HG03103 (cell line): ENCODE measurements around the gene BCAS1.

Source experiments
- ATAC-seq: cut with Tn5 transposase; IDR thresholded peaks from one replicate; pipeline ENCODE4 v1.9.1; 2021; ENCODE audit warnings: low read depth; ENCODE audit not compliant: unreplicated experiment

BCAS1 gene

DNA sequence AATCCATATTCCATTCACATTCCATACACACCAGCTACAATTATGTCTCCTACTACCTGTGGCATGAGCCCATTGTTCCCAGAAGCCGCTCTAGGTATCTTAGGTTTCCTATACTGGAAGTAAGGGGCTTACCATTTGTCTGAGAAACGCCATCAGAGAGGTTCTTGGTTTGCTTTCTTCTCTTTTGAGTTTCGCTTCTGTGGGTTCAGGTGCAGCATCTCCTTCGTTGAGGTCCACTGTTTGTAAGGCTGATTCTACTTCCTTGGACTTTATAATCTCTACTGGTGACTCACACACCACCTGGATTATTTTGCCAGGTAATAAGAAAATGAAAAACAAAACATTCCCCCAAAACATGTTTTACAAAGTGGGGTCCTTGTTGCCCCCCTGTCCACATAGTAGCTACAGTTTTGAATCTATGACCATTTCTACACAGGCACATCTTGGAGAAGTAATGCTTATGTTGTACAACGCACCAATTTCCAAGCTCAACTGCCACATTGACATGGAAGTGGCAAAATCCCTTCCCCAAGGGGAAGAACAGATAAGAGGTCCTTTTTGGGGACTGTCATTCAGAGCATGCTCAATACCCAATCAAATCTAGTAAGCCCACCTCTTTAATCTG lies 103.5 kb downstream of the BCAS1 start:
- no peak for ATAC-seq

DNA sequence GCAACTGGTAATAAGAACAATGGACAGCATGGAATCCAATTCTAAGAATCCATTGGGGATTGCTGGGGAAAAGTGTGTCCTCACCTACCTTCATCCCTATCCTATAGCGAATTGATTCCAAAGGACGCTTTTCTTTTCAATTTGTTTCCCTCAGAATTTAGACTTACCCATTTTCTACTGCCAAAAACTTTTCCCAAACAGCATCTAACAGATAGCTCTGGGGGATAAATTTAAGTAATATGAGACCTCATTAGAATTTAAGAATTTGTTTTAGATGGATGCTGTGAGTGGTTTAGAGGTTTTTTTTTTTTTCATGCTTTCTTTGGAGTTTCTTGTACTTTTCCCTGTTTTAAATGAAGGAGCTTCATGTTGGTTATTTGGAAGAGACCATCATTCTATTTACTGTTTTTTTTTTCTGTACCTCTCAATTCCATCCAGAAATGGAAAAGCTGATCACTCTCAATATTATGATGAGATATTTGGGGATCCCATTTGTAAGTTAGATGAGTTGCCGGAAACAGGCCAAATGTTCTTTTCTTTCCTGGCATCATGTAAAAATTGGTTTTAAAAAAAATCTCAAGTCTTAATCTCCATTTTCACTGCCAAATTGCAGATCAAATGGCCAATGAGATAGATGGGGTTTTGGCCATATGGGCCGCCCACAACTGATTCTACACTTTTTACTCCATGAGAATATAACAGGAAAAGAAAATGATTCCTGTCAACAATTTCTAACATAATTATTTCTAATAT lies 105.7 kb downstream of the BCAS1 start:
- ATAC-seq = no peak

- no peak for ATAC-seq
These were observed 106.3 kb downstream of the BCAS1 start for GRCh38 chr20:53964067-53964466.

GRCh38 chr20:53963635-53964034 lies 106.8 kb downstream of the BCAS1 start:
- no peak for ATAC-seq

DNA sequence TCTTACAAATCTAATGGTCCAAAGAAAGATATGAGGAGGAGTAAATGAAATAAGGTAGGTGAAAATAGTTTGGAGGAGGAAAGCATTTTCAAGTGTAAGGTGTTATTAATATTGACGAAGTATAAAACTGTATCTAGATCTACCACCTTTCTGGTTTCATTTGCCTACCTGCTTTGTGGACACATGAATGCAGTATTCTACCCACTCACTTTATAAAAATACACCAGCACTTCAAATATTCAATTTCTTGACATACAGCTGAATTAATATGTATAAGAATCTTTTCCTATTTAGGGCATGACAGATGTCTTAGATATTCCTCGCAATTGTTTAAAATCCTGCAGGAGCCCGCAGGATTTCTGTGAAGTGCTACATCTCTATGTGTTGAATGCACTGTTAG lies 108.0 kb downstream of the BCAS1 start:
- no peak for ATAC-seq

DNA sequence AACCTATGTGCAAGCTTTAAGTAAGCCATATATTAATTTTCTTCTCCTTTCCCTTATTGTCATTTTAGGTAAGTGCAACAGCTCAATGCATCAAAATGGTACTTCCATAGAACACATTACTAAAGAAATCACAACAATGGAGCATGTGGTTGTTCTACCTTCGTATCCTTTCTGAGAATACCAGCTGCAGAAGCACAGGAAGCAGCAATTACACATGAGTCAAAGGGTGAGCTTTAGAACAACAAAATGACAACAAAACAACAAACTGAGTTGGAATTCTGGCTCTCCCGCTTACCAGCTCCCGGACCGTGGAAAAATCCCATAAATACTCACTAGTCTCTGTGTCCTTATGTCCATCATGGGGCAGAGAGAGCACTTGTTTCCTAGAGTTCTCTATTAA lies 108.9 kb downstream of the BCAS1 start:
- ATAC-seq = no peak

DNA sequence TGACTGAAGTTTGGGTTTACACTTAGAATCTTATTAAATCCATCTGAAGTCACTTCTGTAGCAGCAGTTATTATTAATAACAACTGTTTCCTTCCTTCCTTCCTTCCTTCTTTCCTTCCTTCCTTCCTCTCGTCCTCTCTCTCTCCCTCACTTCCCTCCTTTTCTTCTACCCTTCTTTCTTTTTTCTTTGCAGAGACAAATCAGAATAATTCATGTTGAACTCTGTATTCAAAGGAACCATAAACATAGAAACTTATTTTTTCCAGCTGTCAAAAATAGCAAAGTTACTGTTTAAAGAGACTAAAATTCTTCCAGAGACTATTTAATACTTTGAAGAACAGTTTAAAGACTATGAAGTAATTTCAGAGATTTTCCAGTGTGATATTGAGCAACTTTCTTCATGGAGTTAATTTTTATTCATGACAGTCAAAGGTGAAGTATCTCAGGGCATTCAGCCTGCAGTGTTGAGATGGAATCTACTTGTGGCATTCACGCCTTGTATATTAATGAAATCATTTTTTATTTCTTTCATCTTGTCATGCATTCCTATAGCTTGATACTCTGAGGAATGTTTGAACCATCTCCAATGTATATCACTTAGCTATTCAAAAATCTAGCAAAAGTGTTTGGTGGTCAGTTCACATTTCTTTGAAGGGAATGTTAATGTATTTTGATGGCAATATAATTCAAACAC lies 109.7 kb downstream of the BCAS1 start:
- no peak for ATAC-seq

DNA sequence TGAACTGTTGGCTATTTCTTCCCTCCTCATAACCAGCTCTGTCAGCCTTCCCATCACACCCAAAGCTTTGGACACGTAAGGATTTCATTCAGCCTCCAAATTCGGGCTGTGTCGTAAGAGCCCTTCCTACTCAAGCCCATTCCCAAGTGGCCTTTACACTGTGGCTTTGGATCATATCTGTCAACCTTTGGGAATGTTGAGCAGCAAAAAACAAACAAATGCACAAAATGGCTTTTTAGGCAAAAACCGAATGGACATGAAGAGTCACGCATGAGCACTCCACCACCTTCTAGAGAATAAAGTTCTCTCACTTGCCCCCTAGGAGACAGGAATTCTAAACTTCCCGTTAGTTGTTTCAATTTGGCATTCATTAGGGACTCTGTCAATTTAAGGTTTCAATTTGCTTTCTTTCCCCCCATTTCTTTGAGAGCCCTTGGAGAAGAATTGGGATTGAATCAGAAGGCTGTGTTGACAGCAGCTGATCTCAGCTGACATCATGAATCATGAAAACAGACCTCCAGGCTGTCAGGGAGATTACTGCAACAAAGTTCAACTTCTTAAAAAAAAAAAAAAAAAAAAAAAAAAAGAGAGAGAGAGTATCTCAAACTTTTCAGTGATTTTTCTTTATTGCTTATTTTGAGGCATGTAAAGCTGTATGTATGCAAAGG lies 110.3 kb downstream of the BCAS1 start:
- no peak for ATAC-seq

DNA sequence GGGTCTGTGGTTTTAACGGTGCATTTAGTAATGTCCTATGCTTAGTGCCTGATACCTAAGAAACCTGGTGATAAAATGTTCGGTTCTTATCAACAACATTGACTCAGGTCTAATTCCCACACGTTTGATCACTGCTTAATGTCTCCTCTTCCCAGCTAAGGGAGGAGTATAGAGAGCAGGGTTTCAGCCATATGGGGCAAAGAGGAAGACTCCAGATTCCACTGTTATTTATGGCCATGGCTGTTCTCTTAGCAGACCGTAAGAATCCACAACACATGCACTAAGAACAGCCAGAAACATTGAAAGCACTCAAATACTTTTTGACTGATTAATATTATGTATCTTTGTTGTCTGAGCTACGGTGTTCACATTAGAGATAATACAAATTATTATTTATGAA lies 112.1 kb downstream of the BCAS1 start:
- no peak for ATAC-seq

DNA sequence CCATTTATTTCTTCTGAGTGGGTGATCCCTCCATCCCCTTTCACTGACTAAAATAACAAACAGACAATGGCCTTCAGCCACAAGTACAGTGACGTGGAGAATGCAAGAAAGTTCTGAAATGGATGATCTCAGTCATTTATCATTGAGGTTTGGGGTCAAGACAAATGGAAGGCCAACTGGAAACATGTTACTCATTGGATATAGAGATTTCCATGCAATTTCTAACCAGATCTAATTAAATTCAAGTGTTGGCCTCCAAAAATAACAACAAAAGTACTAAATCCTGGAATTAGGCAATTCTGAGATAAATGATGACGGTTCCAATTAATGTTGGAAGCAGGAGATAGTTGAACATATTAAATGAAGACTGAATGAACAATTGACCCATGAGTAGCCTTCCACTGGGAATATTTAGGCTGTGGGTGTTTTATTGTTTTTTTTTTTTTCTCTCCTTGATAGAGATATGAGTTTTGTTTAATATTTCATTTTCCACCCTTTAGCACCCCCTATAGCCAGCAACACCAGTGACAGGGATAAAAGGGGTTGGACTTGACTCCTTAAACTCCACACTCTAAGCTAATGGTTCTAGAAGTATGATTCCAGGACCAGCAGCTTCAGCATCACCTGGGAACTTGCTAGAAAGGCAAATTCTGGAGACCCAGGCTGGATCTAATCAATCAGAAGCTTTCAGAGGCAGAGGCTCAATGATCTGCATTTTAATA lies 112.8 kb downstream of the BCAS1 start:
- ATAC-seq = no peak

DNA sequence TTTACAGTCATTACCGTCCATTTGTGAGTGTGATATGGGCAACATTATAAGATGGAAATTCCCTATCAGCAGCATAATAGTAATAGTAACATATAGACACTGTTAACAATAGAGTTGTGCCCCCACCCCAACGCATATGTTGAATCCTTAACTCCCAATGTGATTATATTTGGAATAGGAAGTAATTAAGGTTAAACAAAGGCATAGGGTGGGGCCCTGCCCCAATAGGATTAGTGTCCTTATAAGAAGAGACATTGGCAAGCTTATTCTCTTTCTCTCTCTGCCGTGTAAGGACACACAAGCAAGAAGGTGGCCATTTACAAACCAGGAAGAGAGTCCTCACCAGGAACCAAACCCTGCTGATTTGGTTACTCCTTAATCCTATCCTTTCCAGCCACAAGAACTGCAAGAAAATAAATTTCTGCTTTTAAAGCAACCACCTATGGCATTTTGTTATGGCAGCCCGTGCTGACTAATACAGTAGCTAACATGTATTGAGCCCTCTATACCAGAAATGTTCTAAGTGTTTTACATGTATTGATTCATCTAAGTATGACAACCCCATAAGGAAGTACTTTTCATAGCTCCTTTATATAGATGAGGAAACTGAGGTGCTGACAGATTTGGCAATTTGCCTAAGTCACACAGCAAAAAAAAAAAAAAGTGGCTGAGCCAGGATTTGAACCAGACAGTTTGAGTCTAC lies 114.2 kb downstream of the BCAS1 start:
- no peak for ATAC-seq

GRCh38 chr20:53954723-53955658 lies 115.4 kb downstream of the BCAS1 start:
- ATAC-seq = no peak

- no peak for ATAC-seq
These were observed 117.8 kb downstream of the BCAS1 start for GRCh38 chr20:53952528-53953096.

GRCh38 chr20:53950578-53950977 lies 119.8 kb downstream of the BCAS1 start:
- no peak for ATAC-seq

DNA sequence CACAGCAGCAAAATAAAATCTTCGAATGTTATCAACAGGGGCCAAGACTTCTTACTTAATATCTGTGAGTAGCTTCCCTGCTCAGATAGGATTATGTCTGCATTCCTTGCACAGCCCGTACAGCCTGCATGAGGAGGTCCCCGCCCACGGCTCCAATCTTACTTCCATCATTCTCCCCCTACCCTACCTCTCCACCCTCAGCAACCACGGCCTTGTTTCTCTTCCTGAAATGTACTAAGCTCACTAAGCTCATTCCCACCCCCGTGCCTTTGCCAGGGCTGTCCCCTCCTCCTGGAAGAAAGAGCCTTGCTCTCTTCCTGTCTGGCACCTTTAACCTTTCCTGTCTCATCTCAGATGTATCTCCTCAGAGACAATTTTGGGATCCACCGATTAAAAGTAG lies 120.4 kb downstream of the BCAS1 start:
- ATAC-seq = no peak

- peak; percentile 89 for ATAC-seq
These were observed 121.0 kb downstream of the BCAS1 start for GRCh38 chr20:53949319-53949839.

GRCh38 chr20:53948383-53949318 lies 121.7 kb downstream of the BCAS1 start:
- peak; percentile 22 for ATAC-seq
